Measurements from ENCODE around the gene SETD4.
A peak's percentile ranks its signal among the peaks of the same experiment; 100 is the strongest.
"Not testable (repeated sequence)": the region's sequence is repeated elsewhere in the genome, so short reads cannot be mapped to it uniquely, and the experiment has no call there.

Gene SETD4, protein sequence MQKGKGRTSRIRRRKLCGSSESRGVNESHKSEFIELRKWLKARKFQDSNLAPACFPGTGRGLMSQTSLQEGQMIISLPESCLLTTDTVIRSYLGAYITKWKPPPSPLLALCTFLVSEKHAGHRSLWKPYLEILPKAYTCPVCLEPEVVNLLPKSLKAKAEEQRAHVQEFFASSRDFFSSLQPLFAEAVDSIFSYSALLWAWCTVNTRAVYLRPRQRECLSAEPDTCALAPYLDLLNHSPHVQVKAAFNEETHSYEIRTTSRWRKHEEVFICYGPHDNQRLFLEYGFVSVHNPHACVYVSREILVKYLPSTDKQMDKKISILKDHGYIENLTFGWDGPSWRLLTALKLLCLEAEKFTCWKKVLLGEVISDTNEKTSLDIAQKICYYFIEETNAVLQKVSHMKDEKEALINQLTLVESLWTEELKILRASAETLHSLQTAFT

DNA sequence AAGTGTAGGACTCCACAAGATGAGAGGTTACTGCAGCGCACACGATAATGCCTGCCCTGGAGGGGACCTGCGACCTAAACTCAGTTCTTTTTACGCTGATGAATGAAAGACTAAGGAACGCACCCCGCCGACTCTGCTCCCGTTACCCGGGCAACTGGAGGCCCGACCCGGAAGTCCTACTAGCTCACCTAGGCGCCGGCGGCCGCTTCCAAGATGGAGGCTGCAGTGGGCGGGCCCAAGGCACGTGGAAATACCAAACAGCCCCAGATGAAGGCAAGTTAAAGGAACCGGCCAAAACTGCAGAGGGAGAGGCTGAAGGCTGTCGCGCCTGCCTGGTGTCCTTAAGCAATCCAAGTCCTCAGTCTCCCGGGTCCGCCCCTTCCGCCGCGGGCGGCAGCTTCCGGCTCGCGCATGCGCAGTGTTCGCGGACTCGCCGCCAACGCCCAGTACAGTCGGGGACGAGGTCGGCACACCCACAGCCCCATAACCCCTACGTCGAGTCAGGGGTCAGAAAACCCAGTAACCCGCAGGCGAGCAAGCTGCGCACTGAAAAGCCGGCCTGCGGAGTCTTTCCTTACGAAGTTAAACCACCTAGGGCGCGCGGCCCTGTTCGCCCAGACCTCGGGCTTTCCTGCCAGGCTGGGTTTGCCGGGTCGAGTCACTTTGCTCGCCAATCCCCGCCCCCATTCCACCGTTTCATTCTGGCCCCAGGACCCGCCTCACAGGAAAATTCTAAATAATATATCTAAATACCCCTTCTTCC is at the start of gene SETD4:
TSS of gene SETD4 (minus strand) at position 368 of the 763 bp plus-strand sequence. CDS start 1,638 bp downstream, outside the sequence.
- DNase-seq: peak; percentile 97

- DNase-seq: no peak
These were observed 49.5 kb upstream of the SETD4 start for GRCh38 chr21:36109868-36110267.

DNA sequence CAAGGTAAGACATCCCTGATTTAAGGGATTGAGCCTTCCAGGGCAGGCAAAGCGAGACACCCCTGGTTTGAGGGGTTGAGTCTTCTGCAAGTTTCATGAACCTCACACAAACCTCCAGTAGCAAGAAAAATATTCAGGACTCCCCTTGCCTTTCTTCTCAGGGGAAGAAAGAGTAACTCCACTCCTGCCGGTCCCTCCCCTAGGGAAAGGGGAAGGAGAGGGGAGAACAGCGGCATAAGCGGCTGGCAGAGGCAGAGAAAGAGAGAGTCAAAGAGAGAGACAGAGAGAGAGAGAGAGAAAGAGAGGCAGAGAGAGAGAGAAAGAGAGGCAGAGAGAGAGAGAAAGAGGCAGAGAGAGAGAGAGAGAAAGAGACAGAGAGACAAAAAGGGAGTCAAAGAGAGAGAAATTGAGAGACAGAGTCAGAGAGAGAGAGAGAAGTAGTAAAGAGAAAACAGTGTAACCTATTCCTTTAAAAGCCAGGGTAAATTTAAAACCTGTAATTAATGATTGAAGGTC is 45.1 kb upstream of the SETD4 start:
- DNase-seq: no peak

DNA sequence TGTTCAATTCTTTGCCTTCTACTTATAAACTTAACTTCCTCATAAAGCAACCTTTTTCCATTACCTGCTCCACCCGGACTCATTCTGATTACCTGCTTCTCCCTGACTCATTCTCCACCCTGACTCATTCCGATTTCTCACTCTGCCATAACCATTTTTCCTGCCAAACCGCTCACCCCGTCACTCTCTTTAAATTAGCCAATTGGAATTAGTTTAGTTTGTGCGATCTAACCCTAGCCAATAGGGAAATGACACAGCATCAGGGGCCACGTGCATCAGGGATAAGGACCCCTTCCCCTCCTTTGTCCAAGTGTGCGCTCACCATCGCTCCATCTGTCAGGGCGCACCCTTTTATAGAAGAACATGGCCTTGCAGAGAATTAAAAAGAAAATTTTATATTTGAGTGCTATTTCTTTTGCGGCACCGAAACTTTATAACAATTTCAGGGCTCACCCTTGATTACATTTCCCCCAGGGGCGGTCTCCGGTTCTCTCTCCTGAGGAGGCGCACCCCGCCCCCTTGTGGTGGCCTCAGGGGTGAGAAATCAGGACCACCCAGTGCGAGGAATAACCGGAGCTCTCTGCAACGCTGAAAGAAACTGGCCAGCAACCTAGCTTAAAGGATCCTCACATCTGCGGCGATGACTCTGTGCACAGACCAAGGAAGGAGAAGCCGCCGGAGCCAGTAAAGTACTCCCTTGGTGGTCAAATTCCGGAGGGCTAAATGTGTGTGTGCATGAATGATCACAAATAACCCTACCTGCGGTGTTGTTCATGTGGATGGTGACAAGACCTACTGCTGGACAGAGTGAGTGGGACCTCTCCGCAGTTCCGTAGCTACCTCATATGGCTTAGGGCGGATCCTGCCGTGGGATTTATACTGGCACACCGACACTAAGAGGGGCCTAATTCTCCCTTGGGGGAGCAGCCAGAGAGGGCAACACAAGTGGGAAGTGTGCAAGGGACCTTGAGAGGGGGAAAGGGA is 44.3 kb upstream of the SETD4 start:
- peak; percentile 34 for DNase-seq

DNA sequence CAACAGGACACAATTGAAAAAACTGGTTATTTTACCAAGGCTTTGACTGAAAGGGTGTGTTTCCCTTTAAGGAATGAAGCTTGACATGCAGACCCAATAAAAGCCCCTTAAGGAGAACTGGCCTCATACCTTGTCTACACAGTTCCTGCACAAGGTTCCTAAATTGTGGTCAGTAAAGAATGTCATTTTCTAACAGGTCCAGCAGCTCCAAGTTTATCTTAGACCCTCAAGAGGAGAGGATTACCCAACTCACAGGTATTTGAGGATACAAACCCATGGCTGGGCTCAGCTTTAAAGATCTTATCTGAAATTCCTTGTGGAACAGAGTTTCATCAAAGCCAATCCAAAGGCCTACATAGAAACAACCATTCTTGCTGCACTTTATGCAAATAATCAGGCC is 43.1 kb upstream of the SETD4 start:
- no peak for DNase-seq

DNA sequence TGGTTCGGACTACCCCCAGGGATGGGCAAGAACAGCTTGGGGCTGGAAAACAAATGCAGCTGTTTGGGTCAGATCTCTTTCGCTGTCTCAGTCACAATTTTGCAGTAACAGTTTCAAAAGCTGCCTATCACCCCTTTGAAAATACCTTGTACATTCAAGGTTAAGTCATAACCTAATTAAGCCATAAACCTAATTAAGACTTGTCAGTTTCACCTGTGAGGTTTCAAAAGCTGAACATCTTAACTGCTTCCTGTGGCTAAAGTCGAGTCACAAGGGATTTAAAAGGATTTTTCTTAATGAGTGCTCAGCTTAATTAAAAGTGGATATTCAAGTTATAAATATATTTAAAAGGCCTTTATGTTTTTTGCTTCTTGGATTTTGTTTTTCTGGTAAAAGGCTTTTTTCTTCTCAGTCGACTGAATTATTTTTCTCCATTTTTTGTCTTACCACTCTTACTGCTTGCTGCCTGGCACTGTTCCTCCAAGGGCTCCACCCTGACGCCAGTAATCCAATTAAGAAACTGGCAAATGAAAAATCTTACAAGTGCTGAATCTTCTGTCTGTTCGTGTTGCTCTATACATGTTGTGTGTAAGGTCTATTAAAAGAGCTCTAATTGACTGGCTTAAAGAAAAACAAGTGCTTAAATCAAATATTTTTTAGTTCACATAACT is 40.8 kb upstream of the SETD4 start:
- DNase-seq: no peak

DNA sequence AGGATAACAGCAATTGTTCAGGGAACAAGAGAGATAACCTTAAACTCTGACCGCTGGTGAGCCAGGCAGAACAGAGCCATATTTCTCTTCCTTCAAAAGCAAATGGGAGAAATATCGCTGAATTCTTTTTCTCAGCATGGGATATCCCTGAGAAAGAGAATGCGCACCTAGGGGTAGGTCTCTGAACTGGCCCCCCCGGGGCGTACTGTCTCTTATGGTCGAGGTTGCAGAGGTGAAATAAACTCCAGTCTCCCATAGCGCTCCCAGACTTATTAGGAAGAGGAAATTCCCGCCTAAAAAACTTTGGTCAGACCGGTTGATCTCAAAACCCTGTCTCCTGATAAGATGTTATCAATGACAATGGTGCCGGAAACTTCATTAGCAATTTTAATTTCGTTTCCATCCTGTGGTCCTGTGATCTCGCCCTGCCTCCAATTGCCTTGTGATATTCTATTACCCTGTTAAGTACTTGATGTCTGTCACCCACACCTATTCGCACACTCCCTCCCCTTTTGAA is 39.4 kb upstream of the SETD4 start:
- not testable (repeated sequence) for DNase-seq

DNA sequence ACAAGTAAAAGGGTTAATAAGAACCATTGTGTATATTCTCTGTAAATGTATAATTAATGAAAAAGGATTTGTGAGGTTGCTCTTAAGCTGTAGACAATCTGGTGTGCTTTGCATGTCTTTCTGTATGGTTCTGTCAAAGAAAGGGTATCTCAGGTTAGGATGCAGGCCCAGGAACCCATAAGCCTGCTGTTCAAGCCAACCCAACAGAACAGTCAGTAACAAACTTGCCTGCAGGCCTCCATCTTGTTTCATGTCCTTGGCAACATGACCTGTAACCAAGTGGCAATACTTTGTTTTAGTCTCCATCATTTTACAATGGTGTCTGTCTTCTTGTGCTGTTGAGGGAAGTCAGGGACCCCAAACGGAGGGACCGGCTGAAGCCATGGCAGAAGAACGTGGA is 38.7 kb upstream of the SETD4 start:
- DNase-seq: no peak

- no peak for DNase-seq
These were observed 37.8 kb upstream of the SETD4 start for GRCh38 chr21:36098182-36098532.

- DNase-seq: no peak
These were observed 37.3 kb upstream of the SETD4 start for GRCh38 chr21:36097427-36098181.

- no peak for DNase-seq
These were observed 36.3 kb upstream of the SETD4 start for GRCh38 chr21:36096398-36097290.

- DNase-seq: no peak
These were observed 33.2 kb upstream of the SETD4 start for GRCh38 chr21:36093512-36093911.

- no peak for DNase-seq
These were observed 32.4 kb upstream of the SETD4 start for GRCh38 chr21:36092681-36093080.

DNA sequence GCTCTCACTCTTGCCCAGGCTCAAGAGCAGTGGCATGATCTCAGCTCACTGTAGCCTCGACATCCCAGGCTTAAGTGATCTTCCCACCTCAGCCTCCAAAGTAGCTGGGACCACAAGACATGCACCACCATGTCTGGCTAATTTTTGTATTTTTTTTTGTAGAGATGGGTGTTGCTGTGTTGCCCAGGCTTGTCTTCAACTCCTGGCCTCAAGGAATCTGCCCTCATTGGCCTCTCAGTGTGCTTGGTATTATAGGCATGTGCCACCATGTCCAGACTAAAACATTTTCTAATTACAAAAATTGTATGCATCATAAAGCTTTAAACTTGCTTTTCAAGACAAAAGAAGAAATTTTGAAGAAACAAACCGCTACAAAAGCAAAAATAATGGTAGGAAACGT is 29.6 kb upstream of the SETD4 start:
- DNase-seq: no peak

GRCh38 chr21:36087362-36088138 is 27.2 kb upstream of the SETD4 start:
- DNase-seq: no peak

- DNase-seq: no peak
These were observed 21.9 kb upstream of the SETD4 start for GRCh38 chr21:36082237-36082664.

- no peak for DNase-seq
These were observed 20.1 kb upstream of the SETD4 start for GRCh38 chr21:36080386-36080785.

- no peak for DNase-seq
These were observed 19.3 kb upstream of the SETD4 start for GRCh38 chr21:36079671-36080070.

GRCh38 chr21:36079010-36079649 is 18.8 kb upstream of the SETD4 start:
- peak; percentile 91 for DNase-seq
